WTC11 (cell line): ENCODE data around the gene TVP23A. TPM values are rescaled to one million over a fixed set of nuclear protein-coding genes. Genes with fewer than 3 reads are reported as not detected.

Source experiments
- ATAC-seq: fragments of 200-7000 bp; cut with Tn5 transposase; 2 replicates; pipeline ENCODE4 v1.10.0; 2021; ENCODE audit warnings: mild to moderate bottlenecking, moderate library complexity
- CTCF ChIA-PET: fragments of 300-600 bp; sonication (Branson Sonifier 250); formaldehyde crosslinking; loops from one replicate; lab custom pipeline; 2021; ENCODE audit warnings: antibody characterized with exemption; lab: Charles Lee
- POLR2A ChIA-PET: fragments of 350-600 bp; sonication (Branson Sonifier 250); formaldehyde crosslinking; loops from one replicate; lab custom pipeline; 2021; ENCODE audit warnings: antibody characterized with exemption; lab: Charles Lee
- DNase-seq: peaks from one replicate; pipeline ENCODE4 v3.0.0; 2021; ENCODE audit warnings: low spot score
- H3K27ac Mint-ChIP-seq: 2 replicates; pipeline ENCODE4 v1.8.0; 2021; ENCODE audit warnings: mixed read lengths
- H3K27me3 Mint-ChIP-seq: 2 replicates; pipeline ENCODE4 v1.8.0; 2021; ENCODE audit warnings: low read depth, mild to moderate bottlenecking, moderate library complexity, mixed read lengths
- H3K36me3 Mint-ChIP-seq: 2 replicates; pipeline ENCODE4 v1.8.0; 2021; ENCODE audit warnings: mixed read lengths
- H3K4me1 Mint-ChIP-seq: 2 replicates; pipeline ENCODE4 v1.8.0; 2022; ENCODE audit warnings: mixed read lengths
- H3K4me3 Mint-ChIP-seq: 2 replicates; pipeline ENCODE4 v1.8.0; 2021; ENCODE audit warnings: mild to moderate bottlenecking, moderate library complexity, mixed read lengths
- H3K9me3 Mint-ChIP-seq: 2 replicates; pipeline ENCODE4 v1.8.0; 2021; ENCODE audit warnings: mixed read lengths
- AR ChIP-seq: fragments of 250-450 bp; sonication (Bioruptor Pico); IDR thresholded peaks from 2 replicates; pipeline ENCODE4 v1.9.0; 2021; ENCODE audit warnings: mild to moderate bottlenecking
- ATF2 ChIP-seq: sonication (generic); formaldehyde crosslinking; IDR thresholded peaks from 2 replicates; pipeline ENCODE4 v1.8.1; 2022; ENCODE audit warnings: low read depth, missing genetic modification reagents, borderline replicate concordance
- ATF3 ChIP-seq: sonication (generic); formaldehyde crosslinking; conservative IDR thresholded peaks from 2 replicates; pipeline ENCODE4 v1.8.1; 2022; ENCODE audit warnings: mild to moderate bottlenecking, missing genetic modification reagents
- CBFB ChIP-seq: sonication (generic); formaldehyde crosslinking; IDR thresholded peaks from 2 replicates; pipeline ENCODE4 v1.8.1; 2022; ENCODE audit warnings: mild to moderate bottlenecking, low read depth, missing genetic modification reagents
- CREM ChIP-seq: sonication (generic); formaldehyde crosslinking; IDR thresholded peaks from 2 replicates; pipeline ENCODE4 v1.8.1; 2022; ENCODE audit warnings: mild to moderate bottlenecking, missing genetic modification reagents, moderate library complexity
- CTCF ChIP-seq: fragments of 200-600 bp; IDR thresholded peaks from 2 replicates; pipeline ENCODE4 v1.8.0; 2022; ENCODE audit warnings: antibody characterized with exemption
- E2F1 ChIP-seq: sonication (generic); formaldehyde crosslinking; IDR thresholded peaks from 2 replicates; pipeline ENCODE4 v1.8.0; 2022; ENCODE audit warnings: mild to moderate bottlenecking, missing genetic modification reagents
- FOXP1 ChIP-seq: sonication (generic); formaldehyde crosslinking; IDR thresholded peaks from 2 replicates; pipeline ENCODE4 v1.8.0; 2022; ENCODE audit warnings: missing genetic modification reagents, mild to moderate bottlenecking, moderate library complexity, borderline replicate concordance
- MXD4 ChIP-seq: fragments of 250-450 bp; sonication (Bioruptor Pico); IDR thresholded peaks from 2 replicates; pipeline ENCODE4 v1.8.0; 2021; ENCODE audit warnings: mild to moderate bottlenecking, moderate library complexity, borderline replicate concordance
- NR1H2 ChIP-seq: sonication (generic); formaldehyde crosslinking; IDR thresholded peaks from 2 replicates; pipeline ENCODE4 v1.9.0; 2021; ENCODE audit warnings: mild to moderate bottlenecking, moderate library complexity, missing genetic modification reagents
- PRDM15 ChIP-seq: sonication (generic); formaldehyde crosslinking; IDR thresholded peaks from 2 replicates; pipeline ENCODE4 v1.8.0; 2022; ENCODE audit warnings: missing genetic modification reagents
- PREB ChIP-seq: sonication (generic); formaldehyde crosslinking; IDR thresholded peaks from 2 replicates; pipeline ENCODE4 v1.8.1; 2022; ENCODE audit warnings: mild to moderate bottlenecking, missing genetic modification reagents, moderate library complexity, borderline replicate concordance
- SOX15 ChIP-seq: fragments of 250-450 bp; sonication (Bioruptor Pico); IDR thresholded peaks from 2 replicates; pipeline ENCODE4 v1.9.0; 2021; ENCODE audit warnings: mild to moderate bottlenecking
- ZNF423 ChIP-seq: fragments of 250-450 bp; sonication (Bioruptor Pico); IDR thresholded peaks from 2 replicates; pipeline ENCODE4 v2.1.2; 2022; ENCODE audit warnings: mild to moderate bottlenecking, moderate library complexity
- total RNA-seq: library from RNA; stranded (reverse); gene quantifications from 3 replicates; pipeline ENCODE4 v1.2.3, GENCODE V29; 2021

The TVP23A gene
- total RNA-seq, 1 experiment from 2014 or later, result 1.2 TPM

GRCh38 chr16:10729104-10730048, 89.2 kb downstream of the TVP23A start:
- H3K27me3 Mint-ChIP-seq, result no peaks in the 10 kb centered on the region
- peaks cover 5% of the 10 kb centered on the region for H3K9me3 Mint-ChIP-seq
- H3K4me3 Mint-ChIP-seq, result no peak overlapping the region
- no peaks in the 10 kb centered on the region; the same call in 1 of the 2 replicates for H3K4me1 Mint-ChIP-seq
- ChIA-PET POLR2A (no interaction called here), CTCF (interaction anchor here (1.0 kb wide), 1 partner anchor 215 kb away, joined by 4 read pairs; no protein-coding TSS in a partner anchor)
- DNase-seq, result no peak
- H3K36me3 Mint-ChIP-seq, result peaks cover 3% of the 10 kb centered on the region
- TF ChIP-seq SOX15 (CRISPR knock-in tag) (no peak), PREB (no peak), PRDM15 (CRISPR knock-in tag) (no peak), ATF2 (CRISPR knock-in tag) (no peak), CREM (no peak), AR (CRISPR knock-in tag) (no peak), ZNF423 (CRISPR knock-in tag) (no peak), FOXP1 (no peak), ATF3 (no peak), CBFB (CRISPR knock-in tag) (no peak), E2F1 (no peak), CTCF (no peak), NR1H2 (no peak), MXD4 (no peak)
- H3K27ac Mint-ChIP-seq, result no peak overlapping the region
- ATAC-seq, result peak; percentile 48
